Measurements from ENCODE around the gene FGFR3.
"Not testable (repeated sequence)": the region's sequence is repeated elsewhere in the genome, so short reads cannot be mapped to it uniquely, and the experiment has no call there.

Gene FGFR3

DNA sequence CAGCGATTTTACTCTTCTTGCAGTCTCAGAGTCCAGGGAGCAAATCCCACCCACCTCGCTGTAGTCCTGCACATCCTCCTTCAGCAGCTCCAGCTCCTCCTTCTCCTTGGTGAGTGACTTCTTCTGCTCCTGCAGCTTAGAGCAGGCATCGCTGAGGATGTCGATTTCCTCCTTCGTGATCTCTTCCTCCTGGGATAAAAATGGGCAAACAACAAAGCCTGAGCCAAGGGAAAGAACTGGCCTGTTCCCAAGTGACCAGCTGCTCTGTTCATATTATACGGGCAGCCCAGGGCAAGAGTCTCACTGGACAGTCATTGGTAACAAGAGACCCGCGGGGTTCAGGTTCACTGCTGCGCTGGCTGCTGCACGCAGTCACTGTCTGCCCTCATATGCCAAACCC lies 26.2 kb downstream of the FGFR3 start:
- DNase-seq: no peak

DNA sequence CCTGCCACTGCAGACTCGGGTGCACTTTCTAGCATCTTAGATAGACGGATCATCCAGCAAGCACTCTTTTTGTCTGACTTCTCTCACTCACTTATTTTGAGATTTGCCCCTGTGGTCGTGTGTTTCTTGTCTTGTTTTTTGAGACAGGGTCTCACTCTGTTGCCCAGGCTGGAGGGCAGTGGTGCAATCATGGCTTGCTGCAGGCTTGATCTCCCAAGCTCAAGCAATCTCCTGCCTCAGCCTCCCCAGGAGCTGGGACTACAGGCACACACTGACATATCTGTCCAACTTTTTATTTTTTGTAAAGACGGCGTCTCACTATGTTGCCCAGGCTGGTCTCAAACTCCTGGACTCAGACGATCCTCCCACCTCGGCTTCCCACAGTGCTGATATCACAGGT lies 26.7 kb downstream of the FGFR3 start:
- DNase-seq: no peak

DNA sequence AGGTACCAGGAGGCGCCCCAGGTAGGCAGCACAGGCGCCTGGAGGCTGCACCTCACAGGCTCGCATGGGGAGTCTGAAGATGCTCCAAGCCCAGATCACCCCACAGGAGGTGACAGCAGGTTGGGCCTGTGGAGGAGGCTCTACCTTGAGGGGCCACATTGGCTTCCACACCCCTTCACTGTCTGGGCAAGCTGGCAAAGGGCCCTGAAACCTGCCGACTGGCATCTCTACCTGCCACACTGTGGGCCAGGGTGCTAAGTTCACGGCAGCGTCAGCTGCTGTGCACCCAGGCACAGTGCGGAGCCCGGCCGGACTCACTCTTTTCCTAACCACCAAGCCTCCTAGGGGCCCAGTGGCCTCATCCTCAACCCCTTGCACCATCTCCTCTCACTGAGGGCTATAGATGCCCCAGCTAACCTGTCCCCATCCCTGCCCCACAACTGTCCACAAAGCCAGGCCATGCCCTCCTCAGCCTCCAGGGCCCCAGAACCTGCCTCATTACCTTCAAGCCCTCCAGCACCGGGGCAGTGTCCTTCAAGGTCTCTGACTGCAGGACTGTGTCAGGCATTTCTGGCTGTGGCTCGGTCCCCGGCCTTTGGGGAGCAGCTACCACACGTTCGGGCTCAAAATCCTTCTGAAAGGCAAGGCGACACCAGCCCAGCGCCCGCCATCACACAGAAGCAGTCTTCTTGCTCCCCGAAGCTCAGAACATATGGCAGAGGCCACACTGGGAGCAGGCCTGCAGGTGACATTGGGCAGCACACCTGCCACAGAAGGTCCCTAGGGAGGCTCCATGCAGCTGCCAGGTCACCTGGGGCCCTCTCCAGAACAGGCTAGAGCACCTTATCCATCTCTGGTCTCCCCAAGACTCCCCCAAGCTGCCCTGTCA lies 28.8 kb downstream of the FGFR3 start:
- DNase-seq: no peak

DNA sequence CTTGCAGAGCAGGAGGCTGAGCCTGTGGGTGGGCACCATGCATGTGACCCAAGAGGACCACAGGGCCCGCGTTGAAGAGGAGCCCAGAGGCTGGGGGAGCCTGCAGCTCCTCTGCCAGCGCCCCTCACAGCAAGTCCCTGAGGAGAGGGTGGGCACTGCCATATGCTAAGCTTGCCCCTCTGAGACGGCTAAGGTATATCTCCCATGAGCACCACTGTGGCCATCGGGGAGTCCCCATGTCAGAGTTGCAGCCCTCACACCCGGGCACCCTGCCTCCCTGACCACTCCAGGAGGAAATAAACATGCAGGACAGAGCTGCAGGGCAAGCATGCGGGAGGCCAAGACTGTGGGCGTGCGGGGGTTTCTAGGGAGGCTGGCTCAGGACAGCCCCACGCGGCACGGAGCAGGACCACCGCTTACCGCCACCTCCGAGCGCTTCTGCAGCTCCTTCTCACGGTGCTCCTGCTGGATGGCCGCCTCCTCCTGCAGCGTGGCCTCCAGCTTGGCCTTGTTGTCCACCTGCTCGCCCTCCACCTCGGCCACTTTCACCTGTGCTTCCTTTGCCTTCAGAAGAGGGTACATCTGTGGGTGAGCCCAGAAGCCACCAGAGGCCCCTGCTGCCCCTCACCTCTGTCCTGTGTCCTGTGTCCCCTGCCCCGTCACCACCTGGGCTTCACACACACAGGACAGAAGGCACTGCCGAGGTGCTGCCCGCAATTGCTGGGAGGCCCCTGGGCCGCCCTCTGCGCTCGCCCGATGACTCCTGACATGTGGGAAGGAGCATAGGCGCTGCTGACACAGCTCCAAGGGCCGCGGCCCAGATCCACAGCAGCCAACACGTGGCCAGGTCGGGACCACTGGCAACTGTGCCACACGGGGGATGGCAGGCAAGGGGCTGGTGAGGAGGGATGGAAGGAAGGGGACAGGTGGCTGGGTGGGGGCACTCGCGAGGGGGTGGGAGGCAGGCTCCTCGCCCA lies 29.8 kb downstream of the FGFR3 start:
- DNase-seq: no peak

DNA sequence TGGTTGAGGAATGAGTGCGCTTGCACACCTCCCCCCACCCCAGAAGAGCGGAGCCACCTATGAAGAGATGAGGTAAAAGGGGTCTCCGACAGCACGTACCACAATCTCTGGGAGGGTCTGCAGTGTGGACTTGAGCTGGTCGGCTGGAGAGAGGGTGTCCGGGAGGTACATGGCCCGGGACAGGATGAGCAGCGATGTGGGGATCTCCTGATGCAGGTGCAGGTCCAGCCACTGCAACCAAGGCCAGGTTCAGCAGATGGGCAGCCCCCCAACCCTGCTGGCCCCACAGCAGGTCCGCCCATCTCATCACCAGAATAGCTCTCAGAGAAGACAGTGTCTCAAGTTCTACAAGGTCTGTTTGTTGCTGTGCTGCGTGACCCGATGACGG lies 30.4 kb downstream of the FGFR3 start:
- DNase-seq: no peak

DNA sequence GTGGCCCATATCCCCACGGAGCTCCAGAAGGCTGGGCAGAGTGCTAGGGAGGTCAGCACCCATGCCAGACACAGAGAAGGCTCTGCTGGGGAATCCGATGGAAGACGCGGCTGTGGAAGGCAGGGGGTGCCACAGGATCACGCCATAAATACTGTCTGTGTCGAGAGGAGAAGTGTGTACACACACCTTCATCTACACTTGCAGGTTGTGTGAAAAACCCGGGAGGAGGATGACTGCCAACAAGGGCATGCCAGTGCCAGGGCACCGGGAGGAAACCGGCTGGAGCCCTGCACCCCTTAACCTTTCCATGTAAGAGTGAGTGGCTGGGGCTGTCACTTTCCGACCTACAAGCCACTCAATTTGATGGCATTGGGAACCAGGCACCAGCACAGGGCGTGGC lies 31.7 kb downstream of the FGFR3 start:
- DNase-seq: no peak

DNA sequence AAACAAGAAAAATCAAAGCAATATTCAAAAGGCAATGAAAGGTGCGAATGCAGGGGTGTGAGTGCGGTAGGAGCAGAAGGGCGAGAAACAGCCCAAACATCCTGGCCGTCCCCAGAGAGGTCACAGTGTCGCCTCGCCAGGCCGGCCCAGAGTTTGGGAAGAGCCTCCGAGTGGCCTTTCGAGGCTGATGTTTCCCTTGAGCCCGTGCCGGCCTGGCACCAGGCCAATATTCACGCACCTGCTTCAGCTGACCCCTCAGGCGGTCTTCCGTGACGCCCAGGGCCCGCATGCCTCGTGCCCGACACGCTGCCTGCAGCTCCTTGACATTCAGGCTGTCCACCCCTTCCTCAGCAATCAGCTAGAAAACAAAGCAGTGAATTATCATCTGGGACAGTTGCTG lies 32.2 kb downstream of the FGFR3 start:
- no peak for DNase-seq

DNA sequence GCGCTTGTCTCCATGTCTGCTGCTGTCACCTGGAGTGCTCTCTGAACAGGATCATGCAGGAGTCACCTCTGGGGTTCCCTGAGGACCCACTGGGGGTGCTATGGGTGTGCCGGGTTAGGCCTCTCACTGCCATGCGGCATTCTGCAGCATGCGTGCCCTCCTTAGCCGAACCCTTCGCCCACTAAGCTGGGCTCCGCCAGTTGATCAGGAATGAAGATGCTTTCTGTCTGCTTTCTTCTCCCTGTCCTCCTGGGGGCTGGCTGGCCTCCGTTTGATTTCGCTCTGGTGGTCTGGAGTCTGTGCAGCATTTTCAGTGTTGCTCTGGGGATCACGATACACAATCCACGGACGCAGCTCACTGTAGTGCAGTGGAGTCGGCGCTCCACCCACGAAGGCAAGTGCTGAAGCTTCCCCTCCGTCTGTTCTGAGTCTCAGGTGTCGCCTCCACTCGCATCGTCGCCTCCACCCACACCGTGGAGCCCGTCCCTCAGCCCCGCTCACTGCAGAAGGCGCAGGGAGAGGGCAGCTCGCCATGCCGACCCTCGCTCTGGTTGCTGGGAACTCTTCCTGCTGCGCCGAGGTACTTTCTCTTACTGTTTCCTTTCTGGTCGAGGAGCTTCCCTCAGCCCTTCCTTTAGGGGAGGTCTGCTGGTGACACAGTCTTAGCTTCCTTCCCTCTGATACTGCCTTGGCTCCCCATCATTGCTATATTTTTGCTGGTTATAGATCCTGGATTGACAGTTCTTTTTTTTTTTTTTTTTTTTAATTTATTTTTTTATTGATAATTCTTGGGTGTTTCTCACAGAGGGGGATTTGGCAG lies 33.6 kb downstream of the FGFR3 start:
- no peak for DNase-seq

DNA sequence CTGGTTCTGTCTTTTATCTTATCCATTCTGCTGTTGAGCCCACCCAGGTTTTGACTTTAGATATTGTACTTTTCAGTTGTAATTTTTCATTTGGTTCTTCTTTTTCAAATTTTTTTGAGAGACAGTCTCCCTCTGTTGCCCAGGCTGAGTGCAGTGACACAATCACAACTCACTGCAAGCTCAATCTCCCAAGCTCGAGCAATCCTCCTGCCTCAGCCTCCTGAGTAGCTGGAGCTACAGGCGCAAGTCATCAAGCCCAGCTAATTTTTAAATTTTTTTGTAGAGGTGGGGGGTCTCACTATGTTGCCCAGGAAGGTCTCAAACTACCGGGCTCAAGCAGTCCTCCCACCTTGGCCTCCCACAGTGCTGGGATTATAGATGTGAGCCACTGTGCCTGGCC lies 37.1 kb downstream of the FGFR3 start:
- no peak for DNase-seq

DNA sequence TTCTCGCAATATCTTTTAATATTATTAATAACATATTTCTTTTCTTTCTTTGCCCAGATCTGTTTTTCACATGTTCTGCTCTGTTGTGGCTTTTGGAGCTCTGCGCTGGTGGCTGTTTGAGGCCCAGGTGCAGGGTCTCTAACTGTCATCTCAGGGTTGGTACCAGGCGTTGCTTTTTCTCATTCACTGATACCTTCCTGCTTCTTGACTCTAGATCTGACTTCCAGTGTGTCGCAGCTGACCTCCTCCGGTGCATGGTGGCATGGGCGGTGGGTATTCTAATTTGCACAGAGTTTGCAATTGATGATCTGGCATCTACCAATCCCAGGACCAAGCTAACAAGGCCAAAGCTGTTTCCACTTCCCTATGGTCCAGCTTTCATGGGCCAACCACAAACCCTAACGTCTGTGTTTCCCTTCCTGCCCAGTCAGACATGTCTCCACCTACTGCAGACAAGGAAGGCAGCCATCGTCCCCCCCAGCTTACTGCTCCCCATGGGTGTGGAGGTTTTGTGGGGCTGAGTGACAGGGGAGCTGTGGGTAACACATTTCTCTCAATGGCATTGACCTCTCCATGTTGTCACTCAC lies 37.6 kb downstream of the FGFR3 start:
- DNase-seq: no peak

DNA sequence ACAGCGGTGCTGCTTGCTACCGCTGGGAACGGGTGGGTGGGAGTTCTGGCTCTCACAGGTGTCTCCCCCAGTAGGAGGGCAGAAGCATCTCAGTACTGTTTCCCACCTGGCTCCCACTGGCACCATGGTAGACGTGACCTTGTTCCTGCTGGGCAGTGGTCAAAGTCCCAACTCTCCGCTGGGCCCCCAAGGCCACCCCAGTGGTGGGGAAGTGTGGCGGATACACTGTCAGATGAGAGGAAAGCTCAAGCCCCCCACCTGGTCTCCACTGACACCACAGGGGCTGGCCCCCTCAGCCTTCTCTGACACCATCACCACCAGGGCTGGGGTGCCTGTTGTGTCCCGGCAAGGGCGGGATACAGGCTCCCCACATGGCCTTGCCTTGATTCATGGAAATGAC lies 38.2 kb downstream of the FGFR3 start:
- DNase-seq: no peak

DNA sequence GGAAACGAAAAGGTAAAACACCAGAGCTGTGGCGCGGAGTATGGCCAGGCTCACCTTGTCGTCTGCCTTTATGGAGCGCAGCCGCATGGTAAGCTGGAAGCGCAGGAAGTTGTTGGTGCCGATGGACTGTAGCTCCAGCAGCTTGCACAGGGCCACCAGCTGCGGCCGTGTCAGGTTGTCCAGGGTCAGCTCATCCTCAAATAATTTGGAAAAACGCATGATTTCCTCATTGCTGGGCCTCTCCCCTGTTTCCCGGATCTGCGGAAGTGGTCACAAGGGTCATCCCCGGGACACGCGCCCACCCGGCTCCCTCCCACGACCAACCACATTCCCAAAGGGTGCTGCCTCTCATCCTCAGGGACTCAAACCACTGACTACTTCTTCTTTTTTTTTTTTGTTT lies 39.6 kb downstream of the FGFR3 start:
- DNase-seq: no peak

DNA sequence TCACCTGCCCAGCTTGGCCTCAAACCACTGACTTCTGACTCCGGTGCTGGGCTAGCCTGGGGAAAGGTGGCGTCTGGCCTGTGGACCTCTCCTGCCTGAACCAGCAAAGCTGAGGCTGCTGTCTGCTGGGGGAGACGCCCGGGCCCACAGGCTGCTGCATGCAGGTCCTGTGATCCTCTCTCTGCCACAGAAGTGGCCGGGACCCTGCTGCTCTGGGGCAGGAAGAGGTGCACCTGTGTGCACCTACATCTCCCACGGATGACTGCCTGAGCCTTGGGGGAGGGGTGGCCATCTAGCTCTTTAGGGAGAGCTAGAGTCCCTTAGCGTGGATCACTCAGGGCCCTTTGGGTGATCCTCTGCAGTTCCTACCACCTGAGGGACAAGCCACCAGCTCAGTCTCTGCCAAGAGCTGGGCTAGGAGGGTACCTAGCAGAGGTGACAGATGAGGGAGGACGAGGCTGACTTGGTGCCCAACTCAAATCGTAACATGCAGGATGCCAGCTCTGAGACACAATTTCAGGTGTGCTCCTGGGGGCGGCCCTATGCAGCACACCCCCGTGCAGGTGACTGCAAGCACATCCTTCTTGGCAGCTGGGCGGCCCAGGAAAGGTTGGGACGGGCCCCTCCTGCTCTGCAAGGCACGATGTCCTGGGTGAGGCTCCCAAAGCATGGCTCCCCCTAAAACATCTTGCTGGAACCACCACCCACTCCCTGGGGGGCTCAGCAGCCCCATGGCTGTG lies 40.4 kb downstream of the FGFR3 start:
- DNase-seq: no peak

DNA sequence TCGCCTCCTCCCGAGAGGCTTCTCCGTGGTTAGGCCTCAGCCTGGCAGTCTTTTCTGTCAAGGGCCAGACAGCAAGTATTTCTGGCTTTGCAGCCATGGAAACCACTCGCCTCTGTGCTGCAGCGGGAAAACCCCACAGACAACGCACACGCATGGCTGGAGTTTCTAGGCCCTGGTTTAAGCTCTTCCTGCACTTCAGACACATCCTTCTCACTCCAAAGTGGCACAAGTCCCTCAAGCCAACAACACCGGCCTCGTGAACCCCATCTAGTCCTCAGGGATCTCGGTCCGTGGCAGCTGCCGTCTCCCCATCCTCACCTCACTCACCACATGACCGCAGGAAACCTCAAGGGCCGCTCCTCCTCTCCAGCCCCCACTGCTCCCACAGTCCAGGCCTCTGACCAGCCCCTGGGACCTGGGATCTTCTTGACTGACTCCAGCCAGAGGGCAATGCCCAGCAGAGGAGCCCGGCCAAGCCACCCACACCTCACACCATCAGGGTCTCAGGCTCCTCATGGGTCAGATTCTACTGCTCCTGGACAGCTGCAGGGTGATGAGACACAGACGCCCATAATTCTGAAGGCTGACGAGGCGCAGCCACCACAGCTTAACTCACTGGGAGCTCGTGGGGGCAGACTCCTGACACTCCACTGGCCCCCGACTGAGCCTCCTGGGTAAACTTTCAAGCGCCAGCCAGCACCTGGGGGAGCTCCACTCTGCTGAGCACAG lies 41.1 kb downstream of the FGFR3 start:
- no peak for DNase-seq

DNA sequence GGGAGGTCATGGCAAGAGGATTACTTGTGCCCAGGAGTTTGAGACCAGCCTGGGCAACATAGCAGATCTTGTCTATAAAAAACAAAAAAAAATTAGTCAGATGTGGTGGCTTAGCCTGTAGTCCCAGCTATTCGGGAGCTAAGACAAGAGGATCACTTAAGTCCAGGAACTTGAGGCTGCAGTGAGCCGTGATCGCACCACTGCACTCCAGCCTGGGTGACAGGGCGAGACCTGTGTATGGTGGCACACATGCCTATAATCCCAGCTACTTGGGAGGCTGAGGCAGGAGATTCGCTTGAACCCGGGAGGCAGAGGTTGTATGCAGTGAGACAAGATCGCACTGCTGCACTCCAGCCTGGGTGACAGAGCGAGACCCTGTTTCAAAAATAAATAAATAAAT lies 42.7 kb downstream of the FGFR3 start:
- DNase-seq: not testable (repeated sequence)

DNA sequence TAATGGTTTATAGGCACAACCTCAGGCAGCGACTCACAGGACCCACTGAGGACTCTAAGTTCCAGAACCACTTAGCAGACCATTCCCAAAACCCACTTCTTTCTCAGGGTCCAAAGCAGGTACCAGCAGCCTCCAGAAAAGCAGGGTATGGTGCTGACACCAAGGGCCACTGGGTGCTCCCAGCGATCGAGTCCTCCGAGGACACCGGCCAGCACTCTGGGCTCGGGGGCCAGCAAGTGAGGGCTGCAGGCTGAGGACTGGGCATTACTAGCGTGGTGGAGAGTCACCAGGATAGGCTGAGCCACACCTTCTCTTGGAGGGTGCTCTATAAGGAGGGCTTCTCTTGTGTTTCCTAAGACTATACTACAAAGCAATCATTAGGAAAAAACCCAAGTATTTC lies 43.6 kb downstream of the FGFR3 start:
- no peak for DNase-seq

DNA sequence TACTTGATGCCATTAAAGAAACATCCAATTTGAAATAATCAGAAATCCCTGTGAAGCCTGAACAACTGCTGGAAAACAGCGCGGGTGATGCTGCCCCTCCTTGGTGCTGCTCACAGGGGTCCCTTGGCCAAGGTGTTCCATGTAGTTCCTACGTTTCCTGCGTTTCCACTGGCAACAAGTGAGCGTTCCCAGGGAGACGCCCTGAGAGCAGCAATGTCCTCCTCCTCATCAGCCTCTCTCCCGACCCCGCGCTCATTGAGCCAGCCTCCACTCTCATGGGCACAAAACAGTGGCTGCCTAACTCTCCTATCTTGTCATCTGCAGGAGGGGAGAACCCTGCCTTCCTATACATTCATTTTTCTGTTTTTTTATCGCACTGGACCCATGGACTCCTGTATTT lies 44.0 kb downstream of the FGFR3 start:
- no peak for DNase-seq

DNA sequence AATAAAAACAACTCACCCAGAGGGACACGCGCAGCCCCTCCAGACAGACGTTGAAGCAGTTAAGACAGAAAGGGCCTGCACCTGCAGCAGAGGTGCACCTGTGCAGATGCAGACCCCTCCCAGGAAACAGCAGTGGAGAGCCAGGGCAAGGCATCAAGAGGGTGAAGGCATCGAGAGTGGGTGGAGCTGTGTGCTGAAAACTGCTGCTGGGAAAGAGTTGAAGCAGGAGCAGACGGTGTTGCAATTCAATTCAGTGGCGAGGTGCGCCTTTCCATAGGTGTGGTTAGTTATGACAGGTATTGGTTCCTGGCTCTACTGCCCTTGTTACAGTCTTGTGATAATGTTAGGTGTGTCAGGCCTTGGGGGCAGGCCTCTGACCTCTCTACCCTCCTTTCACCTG lies 46.2 kb downstream of the FGFR3 start:
- DNase-seq: no peak

DNA sequence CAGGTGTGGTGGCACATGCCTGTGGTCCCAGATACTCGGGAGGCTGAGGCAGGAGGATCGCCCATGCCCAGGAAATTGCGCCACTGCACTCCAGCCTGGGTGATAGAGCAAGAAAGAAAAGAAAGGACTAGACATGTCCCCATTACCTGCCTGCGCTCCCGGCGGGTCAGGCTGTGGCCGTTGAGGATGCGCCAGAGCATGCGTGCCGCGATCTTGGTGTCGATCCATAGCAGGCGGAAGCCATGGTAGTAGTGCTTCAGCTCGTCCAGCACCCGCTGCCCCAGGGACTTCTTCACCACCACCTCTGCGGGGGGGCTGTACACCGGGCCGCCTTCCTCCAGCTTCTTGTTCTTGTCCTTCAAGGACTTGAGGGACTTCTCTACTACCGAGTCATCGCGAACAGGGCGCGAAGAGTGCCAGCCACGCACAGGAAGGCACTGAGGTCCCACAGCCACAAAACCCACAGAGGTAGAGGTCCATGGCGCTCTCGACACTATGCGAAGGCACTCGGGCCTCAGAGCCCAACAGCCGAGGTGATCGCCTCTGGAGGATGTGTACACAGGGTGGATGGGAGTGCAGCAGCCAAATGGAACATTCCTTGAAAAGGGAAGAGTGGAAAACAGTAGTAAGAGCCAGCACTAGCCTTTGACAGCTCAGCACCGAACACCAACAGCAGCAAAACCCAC lies 48.3 kb downstream of the FGFR3 start:
- DNase-seq: no peak

DNA sequence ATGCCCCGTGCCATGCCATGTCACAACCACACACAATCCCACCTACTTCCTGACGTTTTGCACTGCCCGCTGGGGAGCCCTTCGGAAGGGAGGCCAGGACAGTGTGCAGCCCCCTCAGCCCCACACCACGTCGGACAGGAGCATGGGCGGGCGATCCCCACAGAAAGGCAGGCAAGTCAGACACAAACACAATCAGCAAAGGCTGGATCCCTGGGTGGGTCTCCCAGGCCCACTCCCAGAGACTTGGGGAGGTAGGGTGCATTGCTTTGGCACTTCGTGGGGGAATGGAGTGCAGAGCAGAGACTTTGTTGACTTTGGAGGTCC lies 48.8 kb downstream of the FGFR3 start:
- DNase-seq: no peak
